Germinal center (tissue), 1 donor: Measurements from ENCODE around the gene SGCD.
A peak's percentile ranks its signal among the peaks of the same experiment; 100 is the strongest.

Source experiments
- DNase-seq: peaks from one replicate; pipeline ENCODE4 v3.0.0; 2012; ENCODE audit warnings: mixed read lengths, low spot score

The SGCD gene

DNA sequence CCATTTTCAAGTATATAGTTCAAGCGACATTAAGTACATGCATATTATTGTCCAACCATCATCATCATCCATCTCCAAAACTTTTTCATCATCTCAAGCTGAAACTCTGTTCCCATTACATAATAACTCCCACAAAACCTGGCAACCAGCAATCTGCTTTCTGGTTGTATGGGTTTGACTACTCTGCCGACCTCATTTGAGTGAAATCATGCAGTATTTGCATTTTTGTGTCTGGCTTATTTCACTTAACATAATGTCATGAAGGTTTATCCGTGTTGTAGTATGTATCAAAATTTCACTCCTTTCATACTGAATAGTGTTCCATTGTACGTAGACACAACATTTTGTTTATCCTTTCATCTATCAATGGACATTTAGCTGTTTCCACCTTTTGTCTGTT, 74.8 kb downstream of the SGCD start:
- no peak for DNase-seq

GRCh38 chr5:156402387-156402921, 75.5 kb downstream of the SGCD start:
- peak; percentile 83 for DNase-seq

GRCh38 chr5:156405988-156406387, 79.0 kb downstream of the SGCD start:
- DNase-seq: no peak

- no peak for DNase-seq
Measured at GRCh38 chr5:156407251-156407650, 80.3 kb downstream of the SGCD start.

DNA sequence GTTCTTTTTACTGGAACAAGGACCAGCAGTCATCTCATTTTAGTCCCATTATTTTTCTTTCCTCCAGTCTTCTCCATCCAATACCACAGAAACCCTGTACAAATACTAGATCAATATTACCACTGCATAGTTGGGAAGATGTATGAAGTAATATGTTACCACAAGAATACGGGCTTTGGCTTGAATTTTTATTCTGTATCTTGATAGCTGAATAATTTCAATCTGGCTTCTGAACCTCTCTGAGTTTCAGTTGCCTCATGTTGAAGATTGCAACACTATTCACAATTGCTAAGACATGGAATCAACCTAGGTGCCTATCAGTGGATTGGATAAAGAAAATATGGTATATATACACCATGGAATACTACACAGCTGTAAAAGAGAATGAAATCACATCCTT, 82.9 kb downstream of the SGCD start:
- no peak for DNase-seq

DNA sequence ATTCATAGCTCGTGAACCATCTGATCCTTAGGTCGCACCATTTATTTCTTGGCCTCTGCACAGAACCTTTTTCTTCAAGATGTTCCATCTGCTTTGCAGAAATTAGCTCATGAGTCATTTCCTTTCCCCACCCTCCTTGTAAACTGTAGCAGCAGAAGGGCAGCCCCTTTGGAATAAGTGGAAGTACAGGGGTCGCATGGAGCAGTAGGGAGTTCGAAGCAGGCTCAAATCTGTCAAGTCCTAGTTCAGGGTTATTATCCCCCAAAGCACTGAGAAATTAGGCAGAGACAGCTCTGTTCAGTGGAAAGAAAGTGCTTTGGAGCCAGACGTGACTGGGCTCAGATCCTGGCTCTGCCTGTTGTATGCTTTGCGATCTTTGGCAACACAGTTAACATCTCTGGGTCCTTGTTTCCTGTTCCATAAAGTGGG, 84.2 kb downstream of the SGCD start:
- DNase-seq: no peak

GRCh38 chr5:156411957-156412356, 85.0 kb downstream of the SGCD start:
- no peak for DNase-seq

GRCh38 chr5:156414391-156414790, 87.4 kb downstream of the SGCD start:
- DNase-seq: no peak

GRCh38 chr5:156419661-156420060, 92.7 kb downstream of the SGCD start:
- no peak for DNase-seq

DNA sequence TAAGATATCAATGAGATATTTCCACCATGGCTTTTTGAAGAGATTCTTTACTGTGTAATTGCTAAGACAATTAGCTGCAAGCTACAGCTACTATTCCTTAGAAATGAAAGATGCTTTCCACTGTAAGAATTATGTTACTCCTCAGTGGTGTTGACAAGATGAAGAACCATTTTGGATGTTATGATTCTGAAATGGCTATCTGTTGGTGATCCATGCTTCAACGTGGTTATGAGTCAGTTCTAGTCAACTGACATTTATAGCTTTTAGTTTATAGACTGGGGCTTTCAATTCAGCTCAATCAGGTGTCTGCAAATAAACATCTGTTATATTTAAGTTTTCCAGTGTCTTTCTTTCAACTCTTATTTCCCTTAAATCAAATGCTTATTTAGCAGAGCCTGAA, 93.7 kb downstream of the SGCD start:
- no peak for DNase-seq

GRCh38 chr5:156421798-156422197, 94.8 kb downstream of the SGCD start:
- no peak for DNase-seq

DNA sequence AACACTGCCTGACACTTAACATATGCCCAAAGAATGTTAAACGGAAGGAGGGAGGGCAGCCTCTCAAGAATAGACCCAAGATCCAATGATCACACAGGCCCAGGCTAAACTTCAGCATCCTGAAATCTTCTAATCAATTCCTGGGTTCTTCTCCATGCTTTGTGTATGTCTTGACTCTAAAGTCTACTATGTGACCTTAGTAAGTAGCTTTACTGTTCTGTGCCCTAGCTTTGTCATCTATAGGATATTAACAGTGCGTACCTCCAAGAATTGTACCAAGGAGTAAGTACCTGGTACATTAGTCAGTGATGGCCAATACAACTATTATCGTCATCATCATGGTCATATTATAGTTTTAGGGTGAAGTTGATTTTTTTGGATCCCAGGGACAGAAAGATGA, 96.6 kb downstream of the SGCD start:
- no peak for DNase-seq

DNA sequence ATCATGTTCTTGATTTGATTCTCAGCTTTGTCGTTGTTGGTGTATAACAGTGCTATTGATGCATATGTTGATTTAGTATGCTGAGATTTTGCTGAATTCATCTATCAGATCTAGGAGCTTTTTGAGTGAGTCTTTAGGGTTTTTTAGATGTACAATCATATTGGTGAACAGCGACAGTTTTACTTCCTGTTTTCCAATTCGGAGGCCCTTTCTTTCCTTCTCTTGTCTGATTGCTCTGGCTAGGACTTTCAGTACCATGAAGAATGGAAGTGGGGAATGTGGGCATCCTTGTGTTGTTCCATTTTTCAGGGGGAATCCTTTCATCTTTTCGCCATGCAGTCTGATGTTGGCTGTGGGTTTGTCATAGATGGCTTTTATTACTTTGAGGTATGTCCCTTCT, 100.4 kb downstream of the SGCD start:
- DNase-seq: no peak

DNA sequence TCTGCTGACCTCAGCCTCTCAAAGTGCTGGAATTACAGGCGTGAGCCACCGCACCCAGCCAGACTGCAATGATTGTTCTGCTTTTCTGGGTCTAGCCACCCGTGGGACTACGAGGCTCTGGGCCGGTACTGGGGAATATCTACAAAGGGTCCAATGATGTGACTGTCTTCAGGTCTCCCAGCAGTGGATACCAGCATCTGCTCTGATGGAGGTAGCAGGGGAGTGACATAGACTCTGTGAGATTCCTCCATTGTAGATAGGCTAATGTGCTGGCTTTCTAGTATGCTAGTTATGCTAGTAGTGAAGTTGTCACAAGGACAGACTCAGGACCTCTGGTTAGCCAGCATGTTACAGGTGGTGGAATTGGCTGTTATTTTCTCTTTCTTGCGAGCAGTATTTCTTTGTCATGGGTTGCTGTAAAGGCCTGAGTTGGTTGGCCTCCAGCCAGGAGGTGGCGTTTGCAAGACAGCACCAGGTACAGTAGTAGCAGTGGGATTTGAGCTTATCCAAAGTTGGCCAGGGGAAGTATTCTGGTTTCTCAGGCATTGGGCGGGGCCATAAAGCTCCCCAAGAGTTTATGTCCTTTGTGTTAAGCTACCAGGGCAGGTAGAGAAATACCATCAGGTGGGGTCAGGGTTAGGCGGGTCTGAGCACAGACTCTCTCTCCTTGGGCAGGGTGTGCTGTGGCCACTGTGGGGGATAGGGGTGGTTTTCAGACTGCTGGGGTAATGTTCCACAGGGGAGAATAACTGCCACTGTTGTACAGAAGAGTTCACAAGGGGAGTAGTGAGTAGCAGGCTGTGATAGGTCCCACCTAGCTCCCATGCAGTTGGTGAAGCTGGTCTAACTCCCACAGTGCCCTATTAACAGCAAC, 105.2 kb downstream of the SGCD start:
- DNase-seq: no peak

DNA sequence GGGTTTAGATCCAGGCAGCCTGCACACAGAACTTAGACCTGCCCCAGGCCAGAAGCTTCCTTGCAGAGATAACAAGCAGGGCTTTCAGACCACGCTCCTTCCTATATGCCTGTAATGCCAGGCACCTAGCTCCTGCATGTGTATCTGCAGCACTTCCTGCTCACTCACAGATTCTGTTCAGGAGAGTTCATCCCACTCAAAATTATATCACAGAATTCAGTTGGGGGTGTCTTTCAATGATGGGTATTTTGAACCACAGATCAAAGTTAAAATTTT, 105.8 kb downstream of the SGCD start:
- DNase-seq: no peak

GRCh38 chr5:156434471-156434870, 107.5 kb downstream of the SGCD start:
- no peak for DNase-seq

DNA sequence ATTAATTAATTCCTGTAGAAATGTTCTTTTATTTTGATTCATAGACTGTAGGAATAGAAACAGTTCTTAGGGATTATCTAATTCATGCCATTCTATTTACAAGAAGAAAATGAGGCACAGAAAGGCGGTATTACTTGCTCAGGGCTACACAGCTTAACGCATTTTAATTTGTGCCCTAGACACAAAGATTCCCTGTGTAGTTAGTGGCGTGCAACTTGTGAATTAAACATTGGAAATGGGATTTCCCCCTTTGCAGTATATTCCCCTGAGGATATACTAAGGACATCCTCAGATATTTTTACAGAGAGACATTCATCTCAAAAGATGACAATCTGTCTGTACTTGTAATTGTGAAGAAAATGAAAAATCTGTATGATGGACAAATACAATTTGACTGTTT, 108.1 kb downstream of the SGCD start:
- no peak for DNase-seq

DNA sequence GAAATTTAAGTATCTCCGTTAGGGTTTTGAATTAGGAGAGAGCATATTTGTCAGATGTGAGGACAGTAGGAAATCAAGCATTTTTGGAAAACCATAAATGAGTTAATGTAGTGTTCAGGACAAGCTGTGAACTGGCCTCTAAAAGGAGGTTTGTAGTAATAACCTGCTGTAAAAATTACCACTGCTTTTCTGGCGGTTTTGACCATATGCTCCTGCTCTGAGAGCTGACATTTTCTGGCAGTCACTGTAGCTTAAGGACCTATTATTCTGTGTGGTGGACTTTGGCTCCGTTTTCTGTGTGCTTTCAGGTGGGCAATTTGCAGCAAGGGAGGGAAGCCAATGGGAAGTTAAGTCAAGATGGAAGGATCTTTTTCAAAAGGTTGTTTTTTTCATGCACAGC, 111.1 kb downstream of the SGCD start:
- DNase-seq: no peak

GRCh38 chr5:156444753-156445291, 117.9 kb downstream of the SGCD start:
- no peak for DNase-seq

- no peak for DNase-seq
Measured at GRCh38 chr5:156446526-156446925, 119.6 kb downstream of the SGCD start.

GRCh38 chr5:156450778-156451177, 123.8 kb downstream of the SGCD start:
- DNase-seq: no peak

GRCh38 chr5:156451505-156451904, 124.5 kb downstream of the SGCD start:
- DNase-seq: no peak

DNA sequence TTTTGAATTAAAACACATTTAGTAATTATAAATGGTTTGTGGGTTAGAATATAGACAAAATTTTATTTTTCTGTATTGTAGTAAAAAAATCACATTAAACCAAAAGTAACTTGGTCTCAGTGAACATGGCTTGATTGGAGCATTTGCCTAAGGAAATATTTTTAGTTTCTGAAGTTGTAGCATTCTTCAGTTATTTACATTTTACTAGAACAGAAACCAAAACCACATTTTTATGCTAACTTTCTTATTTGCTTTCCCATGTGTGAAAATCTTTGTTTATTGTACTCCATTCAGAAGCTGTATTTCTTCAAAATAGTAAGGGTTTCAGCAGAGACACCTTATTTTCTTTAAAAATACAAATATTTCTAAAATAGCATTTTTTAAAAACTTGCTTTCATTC, 129.9 kb downstream of the SGCD start:
- DNase-seq: no peak

DNA sequence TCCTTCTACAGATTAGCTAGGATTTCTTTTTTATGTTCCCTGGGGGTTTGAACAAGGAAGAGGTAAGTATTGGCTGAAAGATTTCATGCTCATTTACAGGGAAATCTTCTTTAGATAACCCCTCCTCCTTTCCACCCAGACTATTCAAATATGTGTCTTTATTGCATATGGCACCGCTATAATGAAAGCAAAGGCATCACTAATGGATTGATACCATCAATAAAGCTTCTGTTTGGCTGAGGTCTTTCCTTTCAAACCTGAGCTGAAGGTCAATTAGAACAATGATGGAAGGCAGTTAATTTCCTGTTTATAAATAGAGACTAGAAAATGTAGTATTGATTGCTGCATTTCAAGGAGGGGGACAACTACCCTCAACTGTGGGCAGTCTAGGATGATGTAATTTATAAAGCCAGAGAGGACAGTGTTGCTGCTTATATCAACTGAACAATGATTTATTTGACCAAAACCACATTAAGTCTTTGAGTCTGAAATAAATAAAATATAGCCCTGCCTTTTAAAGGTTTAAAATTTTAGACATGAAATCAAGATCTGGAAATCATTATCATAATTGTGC, 132.9 kb downstream of the SGCD start:
- DNase-seq: no peak
